Fibroblast of mammary gland (primary cell): Measurements from ENCODE around the gene UBAC2.

Source experiments
- DNase-seq: peaks from one replicate; pipeline ENCODE4 v3.0.0-alpha.2; 2010; ENCODE audit warnings: low read depth
- H3K4me3 ChIP-seq: 2 replicates; pipeline ENCODE4 v1.5.1; 2011; ENCODE audit warnings: low read depth, mild to moderate bottlenecking, low read length, moderate library complexity; ENCODE audit not compliant: control insufficient read depth
- CTCF ChIP-seq: conservative IDR thresholded peaks from 2 replicates; pipeline ENCODE4 v1.5.1; 2011; ENCODE audit warnings: low read depth, low read length, inconsistent platforms; ENCODE audit not compliant: control insufficient read depth, insufficient read depth

UBAC2 gene

GRCh38 chr13:99362362-99362761 lies 161.7 kb downstream of the UBAC2 start:
- DNase-seq: no peak
- no peak overlapping the region for H3K4me3 ChIP-seq
- TF ChIP-seq CTCF: no peak

- no peak for DNase-seq
- TF ChIP-seq CTCF: no peak
- H3K4me3 ChIP-seq: no peak overlapping the region
These were observed 162.7 kb downstream of the UBAC2 start for GRCh38 chr13:99363391-99363790.

GRCh38 chr13:99363949-99364348 lies 163.3 kb downstream of the UBAC2 start:
- no peak for TF ChIP-seq CTCF
- DNase-seq: no peak
- H3K4me3 ChIP-seq: no peak overlapping the region

GRCh38 chr13:99366075-99366987 lies 165.7 kb downstream of the UBAC2 start:
- no peak overlapping the region for H3K4me3 ChIP-seq

GRCh38 chr13:99367106-99367616 lies 166.5 kb downstream of the UBAC2 start:
- no peak for TF ChIP-seq CTCF
- DNase-seq: no peak
- H3K4me3 ChIP-seq: no peak overlapping the region

More at GRCh38 chr13:99366075-99366987, 165.7 kb downstream of the UBAC2 start:
- TF ChIP-seq CTCF: no peak
- DNase-seq: no peak

- no peak for TF ChIP-seq CTCF
- no peak for DNase-seq
- no peak overlapping the region for H3K4me3 ChIP-seq
These were observed 167.2 kb downstream of the UBAC2 start for GRCh38 chr13:99367663-99368448.
